Measurements from ENCODE around the gene BIRC2.

GRCh38 chr11:102386136-102386734 lies 39.2 kb downstream of the BIRC2 start:
- no peak for TF ChIP-seq REST (IDR thresholded peaks at IDR 0.05; ENCODE audit: low read depth)
- TF ChIP-seq, protein P1, sequence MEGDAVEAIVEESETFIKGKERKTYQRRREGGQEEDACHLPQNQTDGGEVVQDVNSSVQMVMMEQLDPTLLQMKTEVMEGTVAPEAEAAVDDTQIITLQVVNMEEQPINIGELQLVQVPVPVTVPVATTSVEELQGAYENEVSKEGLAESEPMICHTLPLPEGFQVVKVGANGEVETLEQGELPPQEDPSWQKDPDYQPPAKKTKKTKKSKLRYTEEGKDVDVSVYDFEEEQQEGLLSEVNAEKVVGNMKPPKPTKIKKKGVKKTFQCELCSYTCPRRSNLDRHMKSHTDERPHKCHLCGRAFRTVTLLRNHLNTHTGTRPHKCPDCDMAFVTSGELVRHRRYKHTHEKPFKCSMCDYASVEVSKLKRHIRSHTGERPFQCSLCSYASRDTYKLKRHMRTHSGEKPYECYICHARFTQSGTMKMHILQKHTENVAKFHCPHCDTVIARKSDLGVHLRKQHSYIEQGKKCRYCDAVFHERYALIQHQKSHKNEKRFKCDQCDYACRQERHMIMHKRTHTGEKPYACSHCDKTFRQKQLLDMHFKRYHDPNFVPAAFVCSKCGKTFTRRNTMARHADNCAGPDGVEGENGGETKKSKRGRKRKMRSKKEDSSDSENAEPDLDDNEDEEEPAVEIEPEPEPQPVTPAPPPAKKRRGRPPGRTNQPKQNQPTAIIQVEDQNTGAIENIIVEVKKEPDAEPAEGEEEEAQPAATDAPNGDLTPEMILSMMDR (IDR thresholded peaks at IDR 0.05 in 2 of 3, conservative IDR thresholded peaks at IDR 0.05 in 1 of 3; ENCODE audit: borderline replicate concordance in 1 of 3, insufficient read depth in 1 of 3, low read depth in 2 of 3, low read length in 2 of 3) = no peak
- TF ChIP-seq EZH2phosphoT487 (IDR thresholded peaks at IDR 0.05; ENCODE audit: borderline replicate concordance) = no peak
- TF ChIP-seq SP1 (IDR thresholded peaks at IDR 0.05; ENCODE audit: low read depth) = no peak
- no peak for TF ChIP-seq ZFX (IDR thresholded peaks at IDR 0.05)
- TF ChIP-seq TCF7L2 (IDR thresholded peaks at IDR 0.05; ENCODE audit: borderline replicate concordance, extremely low read depth, insufficient read depth, insufficient read length) = no peak
- TF ChIP-seq RAD21 (IDR thresholded peaks at IDR 0.05; ENCODE audit: low read depth) = no peak
- no peak for TF ChIP-seq YY1 (IDR thresholded peaks at IDR 0.05; ENCODE audit: extremely low read depth, insufficient replicate concordance, low read depth, low read length)
- TF ChIP-seq CBX3 (IDR thresholded peaks at IDR 0.05; ENCODE audit: low read depth) = no peak
- TF ChIP-seq POLR2A (IDR thresholded peaks at IDR 0.05; ENCODE audit: borderline replicate concordance, extremely low read depth, insufficient read depth, insufficient read length) = no peak
- TF ChIP-seq POLR2AphosphoS5 (IDR thresholded peaks at IDR 0.05; ENCODE audit: low read depth, low read length) = no peak
- no peak for TF ChIP-seq EZH2 (IDR thresholded peaks at IDR 0.05)
- TF ChIP-seq, protein P2, sequence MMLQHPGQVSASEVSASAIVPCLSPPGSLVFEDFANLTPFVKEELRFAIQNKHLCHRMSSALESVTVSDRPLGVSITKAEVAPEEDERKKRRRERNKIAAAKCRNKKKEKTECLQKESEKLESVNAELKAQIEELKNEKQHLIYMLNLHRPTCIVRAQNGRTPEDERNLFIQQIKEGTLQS (IDR thresholded peaks at IDR 0.05) = no peak

Data from HCT116 (cell line).